ENCODE results near the gene MCF2L.

Gene MCF2L

DNA sequence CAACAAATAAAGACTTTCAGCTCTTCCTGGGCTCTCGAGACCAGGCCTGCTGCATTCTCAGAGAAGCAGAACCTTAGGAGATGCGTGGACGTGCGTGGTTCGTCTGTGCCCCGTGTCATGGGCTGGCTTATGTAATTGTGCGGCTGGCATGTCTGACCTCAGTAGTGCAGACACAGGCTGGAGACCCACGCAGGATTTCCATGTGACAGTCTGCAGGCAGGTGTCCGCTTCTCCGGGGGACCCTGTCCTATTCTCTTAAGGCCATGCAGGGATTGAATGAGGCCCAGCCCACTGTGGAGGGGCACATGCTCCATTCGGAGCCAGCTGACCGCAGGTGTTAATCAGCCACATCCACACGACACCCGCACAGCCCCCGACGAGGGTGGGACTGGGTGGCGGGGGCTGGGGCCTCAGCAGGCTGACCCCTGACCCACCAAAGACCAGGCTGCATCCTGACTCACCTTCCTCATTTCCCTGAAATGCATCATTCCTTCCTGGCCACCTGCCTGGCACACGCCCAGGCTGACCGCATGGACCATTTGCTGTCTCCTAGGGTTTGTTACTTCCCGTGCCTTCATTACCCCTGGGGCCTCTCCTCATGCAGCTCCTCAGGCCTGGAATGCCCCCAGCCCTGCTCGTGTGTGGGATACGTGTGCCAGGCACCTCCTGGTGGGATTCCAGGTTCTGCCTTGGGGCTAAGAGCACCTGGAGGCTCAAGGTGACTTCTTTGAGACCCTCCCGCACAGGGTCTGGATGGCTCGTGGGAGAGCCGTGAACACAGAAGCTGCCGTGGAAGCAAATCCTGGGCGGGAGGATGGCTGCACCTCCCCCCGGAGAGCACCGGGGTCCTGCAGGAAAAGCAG, 10.7 kb upstream of the MCF2L start:
- no peaks in the 10 kb centered on the region for H3K9me3 Mint-ChIP-seq
- no peaks in the 10 kb centered on the region for H3K4me1 Mint-ChIP-seq
- peak overlapping the region in 1 of 2 donors; percentile 23 for H3K4me3 Mint-ChIP-seq
- H3K27me3 Mint-ChIP-seq: no peaks in the 10 kb centered on the region
- H3K27ac Mint-ChIP-seq: no peak overlapping the region
- DNase-seq (no peak), ATAC-seq (no peak)

DNA sequence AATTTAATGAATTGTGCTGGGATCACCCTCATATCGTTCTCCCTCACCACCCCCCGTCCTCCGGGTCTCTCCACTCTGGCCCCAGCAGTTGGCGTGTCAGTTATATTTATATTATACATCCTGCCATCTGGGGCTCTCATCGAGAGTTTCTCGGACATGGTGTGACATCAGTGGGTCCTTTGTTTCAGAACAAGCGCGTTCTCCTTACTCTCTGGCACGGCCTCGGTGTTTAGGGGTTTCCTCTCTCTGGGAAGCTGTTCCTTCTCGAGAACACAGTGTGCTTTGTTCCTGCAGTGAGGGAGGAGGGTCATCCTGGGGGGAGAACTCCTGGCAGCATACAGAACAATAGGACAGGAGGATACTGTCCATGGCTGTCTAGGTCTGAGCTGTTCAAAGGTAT, 9.8 kb upstream of the MCF2L start:
- DNase-seq: no peak

DNA sequence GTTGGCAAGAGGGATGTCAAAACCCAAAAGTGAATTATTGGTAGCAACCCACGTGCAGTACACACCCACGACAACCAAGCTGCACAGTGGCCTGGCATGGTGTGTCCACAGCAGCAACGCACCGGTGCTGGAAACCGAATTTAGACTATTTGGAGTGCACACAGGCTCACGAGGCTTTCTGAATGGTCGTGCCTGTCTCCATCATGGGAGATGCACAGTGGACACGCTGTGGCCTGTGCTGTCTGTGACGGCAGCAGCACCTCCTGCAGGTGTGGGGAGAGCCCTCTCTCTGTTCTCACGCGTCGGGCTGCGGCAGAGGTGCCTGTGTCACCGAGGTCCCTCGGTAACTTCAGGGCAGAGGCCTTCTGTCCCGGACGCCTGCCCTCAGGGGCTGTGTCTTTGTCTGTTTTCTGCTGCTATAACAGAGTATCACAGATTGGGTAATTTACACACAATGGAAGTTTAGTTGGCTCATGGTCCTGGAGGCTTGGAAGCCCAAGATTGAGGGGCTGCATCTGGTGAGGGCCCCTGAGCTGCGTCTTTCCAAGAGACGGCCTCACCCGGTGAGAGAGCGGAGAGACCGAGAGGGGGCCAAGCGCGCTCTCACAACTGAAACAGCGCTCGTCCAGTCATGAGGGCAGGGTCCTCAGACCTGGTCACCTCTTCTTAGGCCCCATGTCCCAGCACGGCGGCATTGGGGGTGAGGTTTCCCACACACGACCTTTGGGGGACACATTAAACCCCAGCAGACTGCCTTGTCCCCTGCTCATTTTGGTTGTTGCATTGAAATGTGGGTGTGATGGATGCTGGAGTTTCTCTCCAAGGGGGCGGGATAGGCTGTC, 9.1 kb upstream of the MCF2L start:
- no peaks in the 10 kb centered on the region for H3K9me3 Mint-ChIP-seq
- no peak for DNase-seq
- ATAC-seq: no peak
- H3K27ac Mint-ChIP-seq: peak overlapping the region in 1 of 2 donors; percentile 34
- no peak overlapping the region for H3K4me3 Mint-ChIP-seq
- no peaks in the 10 kb centered on the region for H3K27me3 Mint-ChIP-seq
- no peaks in the 10 kb centered on the region for H3K4me1 Mint-ChIP-seq

More for the DNA sequence above, 9.8 kb upstream of the MCF2L start:
- Mint-ChIP-seq H3K9me3 (no peaks in the 10 kb centered on the region), H3K27ac (no peak overlapping the region), H3K4me3 (no peak overlapping the region), H3K4me1 (no peaks in the 10 kb centered on the region), H3K27me3 (no peaks in the 10 kb centered on the region)
- ATAC-seq: no peak

DNA sequence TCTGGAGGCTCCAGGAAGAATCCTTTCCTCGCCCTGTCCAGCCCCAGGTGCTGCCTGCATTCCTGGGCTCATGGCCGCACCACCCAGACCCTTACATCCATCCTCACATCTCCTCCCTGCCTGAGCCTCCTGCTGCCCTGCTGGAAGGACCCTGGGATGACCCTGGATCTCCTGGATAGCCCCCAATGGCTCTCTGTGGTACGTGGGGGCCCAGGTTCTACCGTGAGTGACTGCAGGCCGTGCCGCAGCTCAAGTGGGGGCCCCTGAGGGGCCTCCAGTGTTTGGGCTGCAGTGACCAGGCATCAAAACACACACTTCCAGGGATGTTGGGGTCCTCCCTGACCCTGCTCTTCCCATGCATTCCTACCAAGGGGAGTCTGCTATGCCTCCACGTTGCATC, 8.3 kb upstream of the MCF2L start:
- no peak for DNase-seq
- Mint-ChIP-seq H3K27ac (no peak overlapping the region), H3K9me3 (no peaks in the 10 kb centered on the region), H3K27me3 (no peaks in the 10 kb centered on the region), H3K4me3 (no peak overlapping the region), H3K4me1 (peaks cover 5% of the 10 kb centered on the region)
- ATAC-seq: no peak

DNA sequence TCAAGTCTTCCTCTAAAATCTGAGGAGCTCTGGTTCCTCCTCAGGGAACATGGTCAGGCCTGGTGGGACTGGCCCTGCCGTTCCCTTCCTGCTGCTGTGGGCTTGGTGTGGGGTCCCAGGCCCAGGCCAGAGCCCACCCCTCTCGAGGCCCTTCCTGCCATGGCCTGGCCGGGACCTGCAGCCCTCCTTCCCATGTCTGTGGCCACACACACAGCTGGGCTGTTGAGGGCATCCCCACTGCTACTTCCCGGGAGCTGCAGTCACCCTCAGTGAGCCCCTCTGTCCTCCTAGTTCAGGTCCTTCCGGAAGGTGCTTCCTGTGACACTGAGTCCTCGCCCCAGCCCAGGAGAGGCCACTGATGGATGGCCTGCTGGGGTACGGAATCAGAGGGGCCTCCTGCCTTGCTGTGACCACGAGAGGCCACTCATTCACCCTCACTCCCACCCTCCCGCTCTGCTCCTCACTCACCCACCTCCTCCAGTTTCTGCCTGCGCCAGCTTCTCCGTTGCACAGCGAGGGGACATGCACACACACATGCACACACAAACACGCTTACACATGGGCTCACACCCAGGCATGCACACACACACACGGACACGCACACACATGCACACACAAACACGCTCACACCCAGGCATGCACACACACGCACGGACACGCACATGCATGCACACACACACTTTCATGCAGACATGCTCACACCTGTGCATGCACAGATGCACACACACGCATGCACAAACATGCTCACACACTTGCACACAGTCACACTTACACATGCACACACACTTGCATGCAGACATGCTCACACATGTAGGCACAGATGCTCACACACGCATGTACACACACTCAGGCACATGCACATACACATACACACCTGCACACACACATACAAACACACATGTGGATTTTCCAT, 7.3 kb upstream of the MCF2L start:
- H3K4me1 Mint-ChIP-seq: peaks cover 11% of the 10 kb centered on the region
- ATAC-seq (no peak), DNase-seq (no peak)
- no peaks in the 10 kb centered on the region for H3K27me3 Mint-ChIP-seq
- no peak overlapping the region for H3K27ac Mint-ChIP-seq
- H3K4me3 Mint-ChIP-seq: no peak overlapping the region
- H3K9me3 Mint-ChIP-seq: no peaks in the 10 kb centered on the region

DNA sequence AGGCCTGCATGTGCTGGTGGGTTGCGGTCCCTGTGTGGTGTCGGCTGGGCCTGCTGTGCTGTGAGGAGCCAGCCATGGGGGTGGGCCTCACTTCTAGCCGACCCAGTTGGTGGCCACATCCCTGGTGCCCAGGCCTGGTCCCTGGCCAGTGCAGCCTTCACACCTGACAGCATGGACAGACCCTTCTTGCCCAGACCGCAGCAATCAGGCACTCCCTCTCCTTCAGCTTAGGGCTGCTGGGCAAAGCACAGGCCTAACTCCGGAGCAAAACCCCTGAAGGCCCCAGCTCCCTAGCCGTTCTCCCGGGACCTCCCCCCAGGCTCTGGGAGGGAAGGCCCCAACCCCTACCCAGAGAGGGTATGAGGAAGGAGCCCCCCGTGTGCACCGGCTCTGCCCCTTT, 6.6 kb upstream of the MCF2L start:
- DNase-seq (no peak), ATAC-seq (no peak)
- Mint-ChIP-seq H3K27me3 (no peaks in the 10 kb centered on the region), H3K9me3 (no peaks in the 10 kb centered on the region), H3K4me3 (no peak overlapping the region), H3K4me1 (peaks cover 12% of the 10 kb centered on the region), H3K27ac (no peak overlapping the region)

DNA sequence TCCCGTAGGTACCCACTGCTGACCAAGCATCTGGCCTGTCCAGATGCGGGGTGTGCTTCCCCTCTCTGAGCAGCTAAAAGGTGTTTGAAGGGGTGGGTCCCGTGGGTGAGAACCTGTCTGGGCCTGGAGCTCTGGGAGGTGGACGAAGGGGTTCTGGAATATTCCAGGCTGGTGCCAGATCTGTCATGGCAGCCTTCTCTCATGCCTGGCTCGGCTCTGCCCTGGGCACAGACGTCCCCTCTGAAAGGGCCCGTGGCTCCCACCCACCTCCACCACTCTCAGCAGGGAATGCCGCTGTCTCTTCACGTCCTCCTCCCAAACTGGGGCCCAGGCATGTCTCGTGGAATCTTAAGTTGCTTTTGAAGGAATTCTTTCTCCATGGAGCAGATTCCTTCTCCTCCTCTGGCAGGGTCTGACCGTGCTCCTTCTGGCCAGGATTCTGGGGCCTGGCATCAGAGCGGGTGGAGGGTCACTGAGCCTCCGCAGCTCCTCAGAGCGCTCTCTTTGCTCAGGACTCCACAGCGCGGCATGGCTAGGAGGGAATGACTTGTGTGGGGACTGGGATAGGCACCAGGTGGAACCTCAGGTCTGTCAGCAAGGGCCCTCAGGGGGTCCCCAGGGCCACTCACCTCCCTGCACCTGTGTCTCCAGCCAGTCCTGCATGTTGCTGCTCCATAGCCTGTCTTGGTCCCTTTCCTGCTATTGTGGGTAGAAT, 5.9 kb upstream of the MCF2L start:
- Mint-ChIP-seq H3K4me1 (peaks cover 17% of the 10 kb centered on the region), H3K9me3 (no peaks in the 10 kb centered on the region), H3K27ac (no peak overlapping the region), H3K27me3 (no peaks in the 10 kb centered on the region), H3K4me3 (no peak overlapping the region)
- ATAC-seq (no peak), DNase-seq (no peak)

DNA sequence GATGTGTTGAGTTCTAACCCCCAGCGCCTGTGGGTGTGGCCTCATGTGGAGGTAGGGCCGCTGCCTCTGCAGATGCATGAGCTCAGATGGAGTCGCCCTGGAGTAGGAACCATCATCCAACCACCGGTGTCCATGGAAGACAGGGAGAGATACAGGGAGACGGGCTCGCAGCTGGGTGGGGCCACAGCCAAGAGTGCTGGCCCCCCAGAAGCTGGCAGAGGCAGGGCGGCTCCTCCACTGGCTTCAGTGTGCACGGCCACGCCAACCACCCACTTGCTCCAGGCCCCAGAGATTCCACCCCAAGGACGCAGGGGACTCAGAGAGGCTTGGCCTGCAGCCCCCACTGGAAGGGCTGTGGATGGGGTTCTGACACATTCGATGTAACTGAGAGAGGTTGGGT, 5.4 kb upstream of the MCF2L start:
- Mint-ChIP-seq H3K4me3 (no peak overlapping the region), H3K27ac (no peak overlapping the region), H3K27me3 (no peaks in the 10 kb centered on the region), H3K4me1 (peaks cover 20% of the 10 kb centered on the region), H3K9me3 (no peaks in the 10 kb centered on the region)
- DNase-seq (no peak), ATAC-seq (no peak)

DNA sequence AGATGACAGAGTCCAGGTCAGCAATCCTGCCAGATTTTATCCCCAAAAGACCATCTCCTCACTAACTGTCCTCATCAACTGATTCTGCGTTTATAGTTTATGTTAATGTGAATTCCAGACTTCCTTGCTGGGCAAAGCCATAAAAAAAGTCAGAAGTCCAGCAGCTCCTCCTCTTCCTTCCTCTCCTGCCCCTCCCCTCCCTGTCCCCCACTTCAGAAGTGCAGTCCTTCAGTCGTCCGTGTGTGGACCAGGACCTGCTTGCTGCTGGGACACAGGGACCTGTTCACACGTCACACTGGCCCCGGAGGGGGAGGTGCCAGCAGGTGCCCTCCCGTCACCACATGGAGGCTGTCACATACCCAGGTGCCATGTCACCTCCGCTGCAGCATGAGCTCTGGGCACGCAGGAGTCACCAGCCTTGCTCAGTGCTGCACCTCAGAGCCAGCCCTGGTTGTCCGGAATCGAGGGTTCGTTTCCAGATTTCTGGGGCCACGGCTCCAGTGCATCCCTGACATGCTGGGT, 4.0 kb upstream of the MCF2L start:
- Mint-ChIP-seq H3K9me3 (no peaks in the 10 kb centered on the region), H3K4me1 (peaks cover 29% of the 10 kb centered on the region), H3K27ac (no peak overlapping the region), H3K27me3 (no peaks in the 10 kb centered on the region), H3K4me3 (no peak overlapping the region)
- DNase-seq (no peak), ATAC-seq (no peak)

DNA sequence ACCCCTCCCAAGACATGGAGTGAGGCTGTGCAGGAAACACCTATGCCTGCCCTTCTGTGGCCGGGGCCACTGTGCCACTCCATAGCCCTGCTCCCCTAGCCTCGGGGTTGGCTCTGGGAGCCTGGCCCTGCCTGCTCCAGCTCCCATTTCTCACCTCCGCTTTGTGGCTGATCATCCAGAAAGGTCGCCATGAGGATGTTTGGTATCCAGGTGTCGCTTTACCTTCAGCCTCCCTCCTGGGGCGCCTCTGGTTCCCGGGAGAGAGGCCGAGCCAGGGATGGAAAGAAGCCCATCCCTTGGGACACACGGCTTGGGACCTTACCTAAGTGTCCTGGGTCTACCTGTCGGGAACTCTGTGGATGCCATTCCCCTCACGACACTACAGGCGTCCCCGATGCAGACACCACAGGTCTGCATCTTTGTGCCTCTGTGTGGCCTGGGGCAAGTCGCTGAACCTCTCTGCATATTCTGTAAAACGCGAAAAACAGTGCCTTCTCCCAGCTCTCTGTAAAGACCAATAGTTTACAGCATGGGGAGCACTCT, 3.4 kb upstream of the MCF2L start:
- peaks cover 35% of the 10 kb centered on the region for H3K4me1 Mint-ChIP-seq
- no peaks in the 10 kb centered on the region for H3K9me3 Mint-ChIP-seq
- ATAC-seq: no peak
- no peak overlapping the region for H3K4me3 Mint-ChIP-seq
- no peak overlapping the region for H3K27ac Mint-ChIP-seq
- DNase-seq: no peak
- H3K27me3 Mint-ChIP-seq: no peaks in the 10 kb centered on the region

DNA sequence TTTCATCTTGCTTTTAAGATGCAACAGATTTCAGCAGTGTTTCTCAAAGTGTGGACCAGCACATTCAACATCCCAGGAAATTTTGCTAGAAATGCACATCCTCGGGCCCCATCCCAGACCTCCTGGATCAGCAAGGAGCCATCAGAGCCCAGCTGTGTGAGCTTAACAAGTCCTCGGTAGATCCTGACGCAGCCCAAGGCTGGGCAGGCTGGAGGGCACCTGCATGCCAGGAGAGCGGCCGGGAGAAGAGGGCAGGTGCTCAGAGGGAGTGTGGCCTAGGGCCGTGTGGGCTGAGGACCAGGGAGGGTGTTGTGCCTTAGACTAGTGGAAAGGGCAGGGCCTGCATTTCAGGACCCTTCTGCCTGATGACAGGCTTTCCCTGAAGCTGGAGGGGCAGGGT, 2.2 kb upstream of the MCF2L start:
- peaks cover 44% of the 10 kb centered on the region for H3K4me1 Mint-ChIP-seq
- no peaks in the 10 kb centered on the region for H3K27me3 Mint-ChIP-seq
- peak overlapping the region in 1 of 2 donors; percentile 30 for H3K4me3 Mint-ChIP-seq
- H3K9me3 Mint-ChIP-seq: peaks cover 0 to under 1% of the 10 kb centered on the region in 2 donors
- H3K27ac Mint-ChIP-seq: no peak overlapping the region
- DNase-seq (no peak), ATAC-seq (no peak)

DNA sequence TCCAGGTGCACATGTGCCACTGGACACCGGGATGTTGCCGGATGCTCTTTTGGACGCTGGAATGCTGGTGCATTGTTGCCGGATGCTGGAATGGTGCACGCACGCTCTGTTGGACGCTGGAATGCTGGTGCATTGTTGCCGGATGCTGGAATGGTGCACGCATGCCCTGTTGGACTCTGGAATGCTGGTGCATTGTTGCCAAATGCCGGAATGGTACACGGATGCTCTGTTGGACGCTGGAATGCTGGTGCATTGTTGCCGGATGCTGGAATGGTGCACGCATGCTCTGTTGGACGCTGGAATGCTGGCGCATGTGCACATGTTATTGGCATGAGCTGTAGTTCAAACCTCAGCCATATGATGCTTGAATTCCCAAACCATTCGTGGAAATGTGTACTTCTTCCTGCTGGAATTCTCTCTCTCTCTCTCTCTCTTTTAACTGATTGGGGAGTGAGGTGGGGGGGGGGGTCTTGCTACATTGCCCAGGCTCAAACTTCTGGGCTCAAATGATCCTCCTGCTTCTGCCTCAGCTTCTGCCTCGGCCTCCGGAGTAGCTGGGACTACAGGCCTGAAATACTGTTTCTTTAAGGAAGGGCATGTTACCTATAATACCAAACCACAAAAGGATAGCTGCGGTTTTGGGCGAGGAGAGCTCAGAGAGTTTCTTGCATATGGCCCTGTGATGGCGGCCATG, 1.2 kb upstream of the MCF2L start:
- peak overlapping the region; percentile 87 to 95 for H3K4me3 Mint-ChIP-seq
- H3K4me1 Mint-ChIP-seq: peaks cover 44% of the 10 kb centered on the region
- H3K9me3 Mint-ChIP-seq: peaks cover 5 to 10% of the 10 kb centered on the region in 2 donors
- H3K27me3 Mint-ChIP-seq: no peaks in the 10 kb centered on the region
- no peak for ATAC-seq
- DNase-seq: no peak
- H3K27ac Mint-ChIP-seq: no peak overlapping the region

DNA sequence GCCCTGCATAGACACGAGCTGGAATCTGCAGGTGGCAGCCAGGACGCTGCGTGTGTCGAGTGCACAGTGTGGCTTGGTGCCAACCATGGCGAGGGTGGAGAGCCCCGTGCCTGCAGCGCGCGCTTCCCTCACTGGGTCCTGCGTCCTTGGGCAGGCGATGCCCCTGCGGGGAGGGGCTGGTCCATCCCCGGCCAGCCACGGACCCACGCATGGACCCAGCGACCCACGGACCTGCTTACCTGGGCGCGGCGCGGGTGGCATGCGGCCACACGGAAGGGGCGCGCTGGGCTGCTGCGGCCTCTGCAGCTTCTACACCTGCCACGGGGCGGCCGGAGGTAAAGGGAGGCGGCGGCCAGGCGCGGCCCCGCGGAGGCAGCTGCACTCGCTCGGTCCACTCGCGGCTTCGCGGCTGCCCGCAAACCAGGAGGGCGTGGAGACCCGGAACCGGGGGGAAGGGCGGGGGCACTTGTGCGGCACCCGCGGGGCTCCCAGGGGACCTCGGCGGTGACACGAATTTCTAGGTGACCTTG, 569 bp upstream of the MCF2L start:
- Mint-ChIP-seq H3K9me3 (peaks cover 5 to 10% of the 10 kb centered on the region in 2 donors), H3K27ac (no peak overlapping the region), H3K27me3 (no peaks in the 10 kb centered on the region), H3K4me1 (peaks cover 44% of the 10 kb centered on the region), H3K4me3 (peak overlapping the region; percentile 87 to 95)
- ATAC-seq (peak; percentile 54), DNase-seq (peak; percentile 41 to 52)

All from stimulated activated naive CD8-positive, alpha-beta T cell treated with anti-CD3 and anti-CD28 coated beads, Interleukin-15, amount 100 ng/mL, for 72 hours (primary cell).